Activated B cell treated with CpG ODN at 0.5 μM for 24 hours (primary cell): ENCODE measurements around the gene IBTK. TPM values are rescaled to one million over a fixed set of nuclear protein-coding genes. Genes with fewer than 3 reads are reported as not detected.

Experiments
- ATAC-seq: fragments of 200-7000 bp; cut with Tn5 transposase; one replicate; pipeline ENCODE4 v1.10.0; 2021; ENCODE audit warnings: low read depth, mild to moderate bottlenecking, moderate library complexity
- CTCF ChIA-PET: fragments of 350-600 bp; sonication (Branson Sonifier 250); formaldehyde crosslinking; loops from one replicate; lab custom pipeline; 2021; ENCODE audit warnings: antibody characterized with exemption; lab: Charles Lee
- POLR2A ChIA-PET: fragments of 350-600 bp; sonication (Branson Sonifier 250); formaldehyde crosslinking; loops from one replicate; lab custom pipeline; 2021; ENCODE audit warnings: antibody characterized with exemption; lab: Charles Lee
- DNase-seq: peaks from one replicate; pipeline ENCODE4 v3.0.0; 2022
- H3K27ac Mint-ChIP-seq: one replicate; pipeline ENCODE4 v1.8.0; 2020; ENCODE audit warnings: mixed read lengths
- H3K27me3 Mint-ChIP-seq: one replicate; pipeline ENCODE4 v1.8.0; 2021; ENCODE audit warnings: mixed read lengths
- H3K36me3 Mint-ChIP-seq: one replicate; pipeline ENCODE4 v1.8.0; 2021; ENCODE audit warnings: low read depth, mixed read lengths
- H3K4me1 Mint-ChIP-seq: one replicate; pipeline ENCODE4 v1.8.0; 2021; ENCODE audit warnings: mixed read lengths
- H3K4me3 Mint-ChIP-seq: one replicate; pipeline ENCODE4 v1.8.0; 2020; ENCODE audit warnings: mild to moderate bottlenecking, mixed read lengths
- H3K9me3 Mint-ChIP-seq: one replicate; pipeline ENCODE4 v1.8.0; 2020; ENCODE audit warnings: mixed read lengths
- intact Hi-C: fragments of 100-400 bp; cut with micrococcal nuclease; formaldehyde crosslinking; loops from one replicate; pipeline ENCODE4 v1.15.1; 2024
- total RNA-seq: library from RNA; stranded (reverse); gene quantifications from 2 replicates; pipeline ENCODE4 v1.2.3, GENCODE V29; 2022
- TF ChIP-seq, protein P1 (sequence below): fragments of 200-600 bp; IDR thresholded peaks from one replicate; pipeline ENCODE4 v1.8.0; 2022; ENCODE audit warnings: antibody characterized with exemption, mild to moderate bottlenecking

The IBTK gene
- total RNA-seq, 1 donor from 2014 or later, result 30.1 TPM

DNA sequence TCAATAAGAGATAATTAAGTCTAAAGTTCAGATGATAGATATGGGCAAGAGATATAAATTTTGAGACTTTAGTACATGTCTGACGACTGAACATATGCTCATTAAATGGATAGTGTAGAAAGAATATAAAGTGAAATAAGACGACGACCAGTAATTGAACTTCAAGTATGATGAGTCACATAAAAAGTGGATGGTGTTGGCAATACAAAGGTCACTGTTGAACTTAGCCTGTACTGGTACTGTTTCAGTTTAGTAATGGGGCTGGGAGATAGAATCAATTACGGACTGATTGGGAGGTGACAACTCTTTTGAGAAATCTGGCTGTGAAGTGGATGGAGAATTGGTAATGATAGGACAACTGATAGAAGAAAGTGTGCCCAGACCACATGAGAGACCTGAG, 68.1 kb downstream of the IBTK start:
- Mint-ChIP-seq H3K4me1 (no peaks in the 10 kb centered on the region), H3K27me3 (no peaks in the 10 kb centered on the region), H3K4me3 (no peak overlapping the region), H3K27ac (no peak overlapping the region), H3K36me3 (peaks cover 51% of the 10 kb centered on the region), H3K9me3 (no peaks in the 10 kb centered on the region)
- CTCF ChIA-PET, result no interaction called here
- POLR2A ChIA-PET, result no interaction called here
- DNase-seq (no peak), ATAC-seq (no peak)
- intact Hi-C loops, result loop anchor here (5.0 kb wide), 1 partner anchor 1572 kb away; no protein-coding TSS in a partner anchor
- TF ChIP-seq, protein P1, sequence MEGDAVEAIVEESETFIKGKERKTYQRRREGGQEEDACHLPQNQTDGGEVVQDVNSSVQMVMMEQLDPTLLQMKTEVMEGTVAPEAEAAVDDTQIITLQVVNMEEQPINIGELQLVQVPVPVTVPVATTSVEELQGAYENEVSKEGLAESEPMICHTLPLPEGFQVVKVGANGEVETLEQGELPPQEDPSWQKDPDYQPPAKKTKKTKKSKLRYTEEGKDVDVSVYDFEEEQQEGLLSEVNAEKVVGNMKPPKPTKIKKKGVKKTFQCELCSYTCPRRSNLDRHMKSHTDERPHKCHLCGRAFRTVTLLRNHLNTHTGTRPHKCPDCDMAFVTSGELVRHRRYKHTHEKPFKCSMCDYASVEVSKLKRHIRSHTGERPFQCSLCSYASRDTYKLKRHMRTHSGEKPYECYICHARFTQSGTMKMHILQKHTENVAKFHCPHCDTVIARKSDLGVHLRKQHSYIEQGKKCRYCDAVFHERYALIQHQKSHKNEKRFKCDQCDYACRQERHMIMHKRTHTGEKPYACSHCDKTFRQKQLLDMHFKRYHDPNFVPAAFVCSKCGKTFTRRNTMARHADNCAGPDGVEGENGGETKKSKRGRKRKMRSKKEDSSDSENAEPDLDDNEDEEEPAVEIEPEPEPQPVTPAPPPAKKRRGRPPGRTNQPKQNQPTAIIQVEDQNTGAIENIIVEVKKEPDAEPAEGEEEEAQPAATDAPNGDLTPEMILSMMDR, result no peak

DNA sequence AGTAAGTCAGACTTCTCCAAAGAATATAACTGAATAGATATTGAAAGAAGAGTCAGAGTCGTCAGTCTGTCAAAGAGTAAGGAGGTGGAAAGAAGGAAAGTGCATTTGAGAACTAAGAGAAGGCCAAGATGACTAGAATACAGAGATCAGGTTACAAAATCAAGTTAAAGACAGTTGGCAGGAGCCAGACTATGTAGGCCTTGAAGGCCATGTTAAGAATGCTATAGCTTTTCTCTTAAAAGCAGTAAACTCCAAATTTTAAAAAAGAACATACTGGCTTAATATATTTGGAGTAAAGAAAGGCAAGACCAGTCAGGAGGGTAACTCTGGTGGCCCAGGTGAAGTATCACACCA, 68.8 kb downstream of the IBTK start:
- H3K27ac Mint-ChIP-seq, result no peak overlapping the region
- ATAC-seq, result no peak
- no peaks in the 10 kb centered on the region for H3K9me3 Mint-ChIP-seq
- H3K36me3 Mint-ChIP-seq, result peaks cover 53% of the 10 kb centered on the region
- no peak overlapping the region for H3K4me3 Mint-ChIP-seq
- TF ChIP-seq, protein P1, result no peak
- CTCF ChIA-PET, result no interaction called here
- intact Hi-C loops, result loop anchor here (5.0 kb wide), 1 partner anchor 1571 kb away; no protein-coding TSS in a partner anchor
- H3K27me3 Mint-ChIP-seq, result no peaks in the 10 kb centered on the region
- no peak for DNase-seq
- POLR2A ChIA-PET, result no interaction called here
- H3K4me1 Mint-ChIP-seq, result no peaks in the 10 kb centered on the region

DNA sequence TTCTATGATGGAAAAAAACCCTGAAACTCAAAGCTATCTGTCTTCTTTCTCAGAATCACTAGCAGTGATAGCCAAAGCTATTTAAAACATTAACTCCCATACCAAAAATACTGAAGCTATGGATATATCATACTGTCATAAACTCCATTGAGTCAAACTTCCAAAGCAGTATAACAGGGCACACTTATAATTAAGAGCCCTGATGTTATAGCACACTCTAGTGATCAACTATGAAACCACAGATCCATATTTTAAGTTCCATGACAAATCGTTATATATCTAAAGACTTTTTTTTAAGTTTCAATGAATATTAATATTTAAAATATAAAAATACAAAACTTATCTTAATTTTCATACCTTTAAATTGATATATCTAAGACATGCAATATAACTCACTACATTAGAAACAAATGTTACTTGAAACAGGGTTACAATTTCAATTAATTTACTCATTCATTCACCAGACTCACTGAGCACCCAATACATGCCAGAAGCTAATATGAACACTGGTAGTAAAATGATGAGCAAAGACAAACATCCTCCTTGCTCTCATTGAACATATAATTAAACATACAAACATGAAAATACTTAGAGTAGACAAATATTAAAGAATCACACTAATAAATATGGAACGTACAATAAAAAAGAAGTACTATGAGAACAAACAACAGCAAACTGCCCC, 69.3 kb downstream of the IBTK start:
- Mint-ChIP-seq H3K4me1 (no peaks in the 10 kb centered on the region), H3K9me3 (no peaks in the 10 kb centered on the region), H3K27me3 (no peaks in the 10 kb centered on the region), H3K27ac (no peak overlapping the region), H3K36me3 (peaks cover 56% of the 10 kb centered on the region), H3K4me3 (no peak overlapping the region)
- no peak for ATAC-seq
- TF ChIP-seq, protein P1, result no peak
- ChIA-PET POLR2A (no interaction called here), CTCF (no interaction called here)
- no peak for DNase-seq
- intact Hi-C loops, result loop anchor here (5.0 kb wide), 1 partner anchor 1571 kb away; no protein-coding TSS in a partner anchor

DNA sequence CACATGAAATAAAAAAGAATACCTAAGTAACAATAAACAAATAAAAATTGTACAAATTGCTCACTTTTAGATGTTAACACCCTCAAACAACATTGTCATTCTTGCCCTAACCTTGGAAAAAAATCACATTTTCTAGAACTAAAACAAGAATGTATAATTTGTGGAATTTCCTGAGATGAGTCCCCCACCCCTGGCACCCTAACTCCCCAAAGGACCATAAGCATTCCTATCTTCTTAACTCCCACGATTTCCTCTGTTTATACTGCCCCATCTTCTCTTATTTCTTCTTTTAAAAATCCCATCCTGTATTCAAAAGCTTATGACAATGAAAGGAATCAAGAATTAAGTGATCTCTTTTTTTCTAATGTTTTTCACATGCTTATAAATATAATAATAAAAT, 70.9 kb downstream of the IBTK start:
- TF ChIP-seq, protein P1, result no peak
- no peak overlapping the region for H3K4me3 Mint-ChIP-seq
- H3K4me1 Mint-ChIP-seq, result no peaks in the 10 kb centered on the region
- no peak for DNase-seq
- no peak overlapping the region for H3K27ac Mint-ChIP-seq
- no peaks in the 10 kb centered on the region for H3K27me3 Mint-ChIP-seq
- intact Hi-C loops, result loop anchor here (5.0 kb wide), 1 partner anchor 1569 kb away; no protein-coding TSS in a partner anchor
- H3K9me3 Mint-ChIP-seq, result no peaks in the 10 kb centered on the region
- ChIA-PET CTCF (no interaction called here), POLR2A (no interaction called here)
- H3K36me3 Mint-ChIP-seq, result peaks cover 60% of the 10 kb centered on the region
- ATAC-seq, result no peak

DNA sequence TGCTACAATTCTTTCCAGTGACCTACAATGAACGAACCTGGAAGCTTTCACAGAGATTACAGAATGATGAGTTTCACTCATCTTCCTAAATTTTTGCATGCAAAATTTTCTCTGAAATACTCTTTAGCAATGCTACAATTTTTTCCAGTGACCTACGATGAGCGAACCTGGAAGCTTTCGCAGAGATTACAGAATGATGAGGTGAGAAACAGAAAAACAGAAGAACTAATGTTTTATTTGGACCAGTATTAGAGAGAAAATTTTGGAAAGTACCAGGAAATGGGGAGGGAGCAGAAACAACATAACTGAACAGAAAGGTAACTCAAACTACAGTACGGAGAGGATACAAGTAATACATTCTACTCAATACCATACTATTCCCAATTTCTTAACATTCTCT, 75.0 kb downstream of the IBTK start:
- no peaks in the 10 kb centered on the region for H3K27me3 Mint-ChIP-seq
- H3K4me1 Mint-ChIP-seq, result no peaks in the 10 kb centered on the region
- ATAC-seq (no peak), DNase-seq (no peak)
- TF ChIP-seq, protein P1, result no peak
- H3K9me3 Mint-ChIP-seq, result no peaks in the 10 kb centered on the region
- peaks cover 62% of the 10 kb centered on the region for H3K36me3 Mint-ChIP-seq
- H3K4me3 Mint-ChIP-seq, result no peak overlapping the region
- ChIA-PET CTCF (no interaction called here), POLR2A (no interaction called here)
- intact Hi-C loops, result loop anchor here (1.0 kb wide), 1 partner anchor 21 kb away; no protein-coding TSS in a partner anchor
- H3K27ac Mint-ChIP-seq, result no peak overlapping the region
